ENCODE results near the gene NOBOX.
"Not testable (repeated sequence)": the region's sequence is repeated elsewhere in the genome, so short reads cannot be mapped to it uniquely, and the experiment has no call there.

The NOBOX gene

DNA sequence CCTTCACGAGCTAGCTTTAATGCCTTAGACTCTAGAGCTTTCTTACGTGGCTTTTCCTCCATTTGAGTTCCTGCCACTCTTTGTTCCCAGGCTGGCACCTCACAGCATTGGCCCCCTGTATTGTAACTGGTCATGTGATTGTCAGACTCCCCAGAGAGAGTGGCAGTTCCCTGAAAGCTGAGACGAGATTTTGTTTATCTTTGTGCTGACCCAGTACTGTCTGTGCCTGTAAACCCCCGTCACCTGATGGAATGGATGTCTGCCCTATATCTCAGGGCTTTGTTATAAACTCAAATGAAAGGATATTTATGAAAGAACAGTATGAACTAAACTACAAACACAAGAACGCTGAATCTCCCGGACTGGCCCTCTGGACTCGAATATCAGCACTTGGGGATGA lies 13.0 kb downstream of the NOBOX start:
- DNase-seq = no peak

DNA sequence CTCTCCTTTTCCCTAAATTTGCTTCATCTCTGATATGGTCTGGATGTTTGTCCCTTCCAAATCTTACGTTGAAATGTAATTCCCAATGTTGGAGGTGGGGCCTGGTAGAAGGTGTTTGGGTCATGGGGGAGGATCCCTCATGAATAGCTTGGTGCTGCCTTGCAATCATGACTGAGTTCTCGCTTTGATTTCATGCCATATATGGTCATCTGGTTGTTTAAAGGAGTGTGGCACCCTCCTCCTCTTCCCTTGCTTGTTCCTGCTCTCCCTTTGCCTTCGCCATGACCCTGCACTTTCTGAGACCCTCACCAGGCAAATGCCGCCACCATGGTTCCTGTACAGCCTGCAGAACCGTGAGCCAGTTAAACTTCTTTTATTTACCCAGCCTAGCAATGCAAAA lies 14.5 kb downstream of the NOBOX start:
- no peak for DNase-seq

DNA sequence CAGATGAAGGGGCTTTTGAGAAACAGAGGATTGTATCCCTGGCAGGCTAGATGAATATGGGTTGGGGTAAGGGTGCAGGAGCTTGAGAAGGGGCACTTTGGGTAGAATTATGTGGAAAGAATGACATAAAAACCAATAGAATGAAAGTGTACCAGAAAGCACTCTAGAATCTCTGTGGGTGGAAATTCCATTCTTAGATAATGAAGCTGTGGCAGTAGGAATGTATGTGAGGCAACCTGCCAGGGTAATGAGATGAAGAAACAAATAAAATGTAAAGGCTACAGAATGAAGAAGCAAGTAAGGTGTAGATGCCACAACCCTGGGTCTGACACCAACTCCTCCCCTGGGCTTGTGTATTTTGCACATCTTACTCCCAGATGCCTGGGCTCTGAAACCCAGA lies 16.8 kb downstream of the NOBOX start:
- no peak for DNase-seq

DNA sequence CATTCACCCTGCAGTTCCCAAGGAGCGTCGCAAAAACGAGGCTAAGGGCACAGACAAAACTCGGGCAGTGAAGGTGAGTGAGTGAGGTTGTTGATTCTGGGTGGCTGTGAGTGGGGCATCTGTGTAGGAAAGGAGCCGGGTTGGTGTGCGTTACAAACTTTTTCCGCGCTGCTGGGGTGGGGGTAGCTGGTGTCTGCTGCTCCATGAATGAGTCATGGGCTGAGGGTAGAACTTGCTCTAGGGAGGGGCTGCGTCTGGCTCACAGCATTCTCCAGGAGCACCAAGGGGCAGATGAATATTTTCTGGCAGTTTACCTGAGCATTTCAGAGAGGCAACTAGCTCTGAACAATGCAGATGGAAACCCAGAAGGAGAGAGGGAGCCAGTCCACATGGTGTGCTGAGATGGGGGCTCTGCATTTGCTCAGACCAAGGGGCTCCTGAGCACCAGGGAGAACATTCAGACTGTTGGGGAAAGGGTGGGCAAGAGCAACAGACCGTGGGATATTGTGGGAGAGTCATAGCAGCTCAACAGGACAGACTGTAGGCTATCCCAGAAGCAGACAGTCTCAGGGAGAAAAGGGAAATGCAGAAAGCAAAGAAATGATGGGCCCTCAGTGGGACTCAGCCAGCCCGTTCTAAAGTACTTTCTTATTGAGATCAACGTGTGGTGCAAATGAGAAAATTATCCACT lies 18.8 kb downstream of the NOBOX start:
- no peak for DNase-seq

DNA sequence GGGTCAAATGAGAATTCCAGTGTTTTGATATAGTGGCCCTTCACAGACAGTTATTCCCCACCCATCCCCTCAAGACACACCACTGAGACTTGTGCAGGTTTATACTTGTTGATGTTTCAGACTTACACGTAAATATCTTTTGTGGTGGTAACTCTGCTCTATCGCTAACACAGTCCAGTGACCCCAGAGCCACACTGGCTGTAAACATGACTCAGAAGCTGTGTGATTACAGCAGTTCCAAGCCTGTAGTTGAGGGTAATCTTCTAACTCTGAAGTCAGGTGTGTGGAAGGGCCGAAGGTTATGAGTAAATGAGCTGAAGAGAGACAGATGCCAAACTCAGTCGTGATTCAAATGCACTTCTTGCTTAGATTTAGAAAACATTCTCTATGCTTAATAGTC lies 19.4 kb downstream of the NOBOX start:
- no peak for DNase-seq

DNA sequence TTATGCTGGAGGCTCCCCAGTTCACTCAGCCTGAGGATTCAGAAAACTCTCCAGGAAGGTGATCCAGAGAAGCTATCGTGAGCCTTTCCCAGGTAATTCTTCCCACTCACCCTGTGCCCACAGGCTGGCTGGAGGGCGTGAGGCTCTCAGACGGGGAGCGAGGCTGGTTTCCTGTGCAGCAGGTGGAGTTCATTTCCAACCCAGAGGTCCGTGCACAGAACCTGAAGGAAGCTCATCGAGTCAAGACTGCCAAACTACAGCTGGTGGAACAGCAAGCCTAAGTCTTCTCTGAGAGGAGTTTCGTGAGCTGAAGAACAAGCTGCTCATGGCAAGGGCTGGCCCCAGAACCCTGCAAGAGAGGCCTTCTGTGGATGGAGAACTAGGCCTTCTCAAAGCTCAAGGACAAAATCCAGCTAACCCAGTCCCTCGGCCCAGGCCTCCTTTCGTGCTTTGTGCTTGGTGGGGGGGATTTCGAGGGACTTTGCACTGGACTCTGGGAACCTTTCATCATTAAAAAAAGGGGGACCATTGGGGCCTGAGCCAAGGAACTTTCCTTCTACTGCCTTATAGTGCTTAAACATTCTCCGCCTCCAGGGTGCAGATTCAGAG lies 23.6 kb downstream of the NOBOX start:
- DNase-seq = no peak

DNA sequence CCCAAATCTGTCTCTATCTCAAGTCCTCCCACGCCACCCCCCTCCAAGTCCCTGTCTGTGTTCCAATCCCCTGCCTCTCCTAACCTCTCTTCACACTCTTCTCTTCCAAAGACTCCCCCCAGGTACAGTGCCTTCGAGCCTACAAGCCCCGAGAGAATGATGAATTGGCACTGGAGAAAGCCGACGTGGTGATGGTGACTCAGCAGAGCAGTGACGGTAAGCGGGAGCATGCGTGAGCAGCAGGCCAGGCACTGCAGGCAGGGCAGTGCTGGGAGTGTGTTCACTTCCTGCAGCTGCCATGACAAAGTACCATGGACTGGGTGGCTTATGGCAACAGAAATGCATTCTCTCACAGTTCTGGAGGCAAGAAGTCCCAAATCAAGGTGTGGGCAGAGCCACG lies 24.8 kb downstream of the NOBOX start:
- no peak for DNase-seq

DNA sequence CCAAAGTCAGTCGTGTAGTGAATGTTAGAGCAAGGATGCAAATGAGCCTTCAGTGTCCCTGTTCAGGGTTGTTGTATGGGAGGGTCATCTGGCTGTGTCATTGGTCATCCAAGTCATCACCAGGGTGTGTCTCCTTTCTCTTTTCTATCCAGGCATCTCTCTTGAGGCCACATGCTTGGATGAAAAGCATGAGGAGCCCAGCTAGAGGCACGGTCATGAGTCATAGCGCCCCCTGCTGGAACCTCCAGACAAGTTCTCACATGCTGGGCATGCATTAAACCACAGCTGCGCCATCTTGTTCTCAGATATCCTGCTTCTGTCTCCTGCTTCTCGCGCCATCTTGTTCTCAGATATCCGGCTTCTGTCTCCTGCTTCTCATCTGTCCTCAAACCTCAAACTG lies 34.3 kb downstream of the NOBOX start:
- not testable (repeated sequence) for DNase-seq

DNA sequence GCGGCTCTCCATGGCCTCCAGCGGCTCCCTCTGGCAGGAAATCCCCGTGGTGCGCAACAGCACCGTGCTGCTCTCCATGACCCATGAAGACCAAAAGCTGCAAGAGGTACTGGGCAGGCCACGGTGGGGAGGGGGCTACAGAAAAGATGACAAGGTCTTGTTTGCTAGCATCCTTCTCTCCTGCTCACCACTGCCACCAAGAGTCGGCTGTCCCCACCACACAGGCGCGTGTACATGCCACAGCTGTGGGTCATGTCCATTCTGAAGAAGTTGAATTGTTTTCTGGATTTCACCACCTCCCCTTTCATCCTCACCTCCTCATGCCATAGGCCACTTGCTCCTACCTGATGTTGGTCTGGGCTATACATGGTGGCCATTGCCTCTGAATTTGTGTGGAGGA lies 36.2 kb downstream of the NOBOX start:
- not testable (repeated sequence) for DNase-seq

DNA sequence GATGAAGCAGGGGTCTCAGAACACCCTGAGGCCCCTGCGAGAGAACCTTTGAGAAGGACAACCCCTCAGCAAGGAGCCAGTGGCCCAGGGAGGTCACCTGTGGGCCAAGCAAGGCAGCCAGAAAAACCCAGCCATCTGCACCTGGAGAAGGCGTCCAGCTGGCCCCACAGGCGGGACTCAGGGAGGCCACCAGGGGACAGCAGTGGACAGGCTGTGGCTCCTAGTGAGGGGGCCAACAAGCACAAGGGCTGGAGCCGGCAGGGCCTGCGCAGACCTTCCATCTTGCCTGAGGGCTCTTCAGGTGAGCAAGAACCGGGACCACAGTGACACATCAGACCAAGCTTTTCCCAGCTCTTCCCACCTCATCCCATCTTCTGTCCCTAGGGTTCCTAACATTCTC lies 38.0 kb downstream of the NOBOX start:
- not testable (repeated sequence) for DNase-seq

DNA sequence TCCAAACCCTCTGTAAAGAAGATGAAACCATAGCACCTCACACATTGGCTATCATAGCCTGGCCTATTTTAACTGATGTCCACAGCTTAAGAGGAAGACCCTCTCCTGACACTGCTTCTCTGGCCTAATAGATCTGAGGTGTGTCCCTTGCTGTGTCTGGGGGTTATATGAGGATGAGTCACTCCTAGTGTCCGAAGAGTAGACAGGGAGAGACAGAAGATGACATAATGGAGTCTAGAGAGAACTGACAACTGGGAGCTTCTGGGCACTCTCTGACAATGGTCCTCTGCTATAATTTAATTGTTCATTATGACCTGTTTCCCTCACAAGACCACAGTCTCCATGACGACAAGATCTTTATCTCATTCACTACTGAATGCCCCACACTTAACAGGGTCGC lies 41.4 kb downstream of the NOBOX start:
- DNase-seq = not testable (repeated sequence)

DNA sequence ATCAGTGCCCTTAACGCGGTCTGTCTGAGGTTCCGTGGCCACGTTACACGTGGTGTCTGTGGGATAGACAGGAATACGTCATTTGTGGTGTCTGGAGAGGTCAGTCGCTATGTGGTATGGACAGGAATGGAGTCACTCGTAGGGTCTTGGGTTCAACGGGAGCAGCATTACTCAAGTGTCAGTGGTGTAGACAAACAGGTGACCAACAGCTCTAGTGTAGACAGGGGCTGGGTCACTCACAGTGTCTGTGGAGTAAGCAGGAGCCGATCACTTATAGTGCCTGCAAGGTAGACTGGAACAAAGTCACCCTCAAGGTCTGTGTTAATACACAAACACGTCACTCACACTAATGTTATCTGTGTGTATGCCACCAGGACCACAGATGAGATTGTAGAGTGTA lies 46.6 kb downstream of the NOBOX start:
- not testable (repeated sequence) for DNase-seq

DNA sequence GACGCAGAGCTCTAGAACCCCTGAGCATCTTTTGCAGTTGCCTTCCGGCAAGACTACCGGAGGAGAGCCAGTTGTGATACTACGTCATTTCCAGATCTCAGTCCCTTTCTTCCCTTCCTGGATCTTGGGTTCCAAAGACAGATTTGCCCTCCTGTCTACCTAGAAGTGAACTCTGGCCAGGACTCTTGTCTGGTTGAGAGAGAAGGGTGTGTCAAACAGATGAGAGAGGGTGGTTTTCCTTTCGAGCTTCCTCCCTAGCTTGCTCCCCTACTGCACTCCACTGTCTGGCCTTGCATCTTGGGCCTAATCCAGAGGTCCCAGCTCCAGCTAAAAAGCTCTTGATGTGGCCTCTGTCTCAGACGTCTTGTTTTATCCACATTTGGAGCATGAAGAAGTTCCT lies 47.3 kb downstream of the NOBOX start:
- DNase-seq = not testable (repeated sequence)

DNA sequence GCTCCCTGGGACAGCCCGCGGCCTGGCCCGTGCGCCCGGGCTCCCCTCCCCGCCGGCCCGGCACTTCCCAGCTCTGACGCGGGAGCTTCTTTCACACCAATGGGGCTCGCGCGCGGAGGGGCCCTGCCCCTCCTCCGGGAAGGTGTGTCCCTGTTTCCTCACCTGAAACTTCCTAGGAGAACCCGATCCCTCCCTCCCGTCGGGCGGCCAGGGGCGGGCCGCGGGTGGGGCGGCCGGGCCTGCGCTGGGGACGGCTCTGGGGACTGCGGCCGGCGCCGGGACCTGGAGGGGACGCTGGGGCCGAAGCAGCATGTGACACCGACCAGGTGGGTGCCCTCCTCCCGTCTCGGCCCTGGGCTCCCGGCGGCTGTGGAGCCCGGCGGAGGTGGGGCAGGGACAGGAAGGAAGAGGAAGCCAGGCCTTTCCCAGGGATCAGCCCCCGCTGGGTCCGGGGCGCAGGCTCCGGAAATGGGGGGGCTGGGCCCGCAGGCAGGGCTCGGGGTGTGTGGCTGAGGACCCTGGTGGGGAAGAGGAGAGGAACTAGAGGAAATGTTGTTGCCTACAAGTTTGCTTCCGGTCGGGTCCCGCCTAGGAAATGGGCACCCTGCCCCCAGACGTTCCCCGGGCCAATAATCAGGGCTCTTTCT lies 48.2 kb downstream of the NOBOX start, which contains the start of gene ARHGEF5:
TSS of gene ARHGEF5 (plus strand) at position 227 of the 647 bp plus-strand sequence. CDS start 7,268 bp downstream, outside the sequence.
- not testable (repeated sequence) for DNase-seq

DNA sequence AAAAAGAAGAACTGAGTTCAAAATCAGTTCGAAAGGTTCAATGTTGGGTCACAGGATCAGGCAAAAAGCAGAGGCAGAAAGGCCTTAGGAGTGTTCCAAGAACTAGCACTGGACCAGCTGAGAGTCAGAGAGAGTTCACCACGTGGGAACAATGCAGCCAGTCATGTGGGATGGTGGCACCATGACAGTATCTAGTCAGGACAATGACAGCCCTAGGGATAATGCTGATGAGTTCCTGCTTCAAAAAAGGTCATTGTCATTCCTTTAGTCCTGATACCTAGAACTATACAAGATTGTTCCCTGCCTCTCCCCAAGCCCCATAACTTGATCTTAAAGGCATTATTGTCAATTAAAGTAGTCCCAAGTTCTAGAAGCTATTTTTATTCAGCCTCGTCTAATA lies 51.8 kb downstream of the NOBOX start:
- DNase-seq = not testable (repeated sequence)

DNA sequence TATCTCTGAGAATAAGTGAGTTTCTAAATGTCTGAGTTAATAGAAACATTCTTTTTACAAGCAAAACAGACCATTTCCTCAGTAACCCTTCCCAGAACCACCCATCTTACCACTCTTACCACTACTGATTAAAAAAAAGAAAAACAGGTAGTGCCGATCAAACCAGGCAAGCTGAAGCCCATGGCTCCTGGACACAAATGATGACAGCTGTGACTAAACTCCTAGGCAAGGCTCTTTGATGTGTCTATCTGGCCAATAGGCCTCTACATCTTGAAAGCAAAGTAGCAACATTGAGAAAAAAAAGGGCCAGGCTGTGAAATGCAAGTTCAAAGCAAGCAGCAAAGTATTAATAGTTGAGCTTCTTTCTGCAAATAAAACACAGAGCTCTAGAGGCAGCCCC lies 54.9 kb downstream of the NOBOX start:
- not testable (repeated sequence) for DNase-seq
